Endothelial cell of umbilical vein (primary cell): ENCODE data around the gene SZT2. TPM values are rescaled to one million over a fixed set of nuclear protein-coding genes. Genes with fewer than 3 reads are reported as not detected.
A peak's percentile ranks its signal among the peaks of the same experiment; 100 is the strongest.

Experiments used
- BruUV-seq: library from RNA; stranded (reverse); fragments of 400-500 nt; replicated peaks from 2 replicates; lab custom pipeline; 2021; lab: Mats Ljungman, UMichigan
- CTCF ChIA-PET: fragments of 300-600, 350-600 bp; sonication (Branson Sonifier 250); formaldehyde crosslinking; loops from one replicate; lab custom pipeline; 2021; ENCODE audit warnings: antibody characterized with exemption, inconsistent platforms; lab: Charles Lee
- POLR2A ChIA-PET: fragments of 300-600, 350-600 bp; sonication (Branson Sonifier 250); formaldehyde crosslinking; loops from one replicate; lab custom pipeline; 2021; ENCODE audit warnings: antibody characterized with exemption, inconsistent platforms; lab: Charles Lee
- DNase-seq: peaks from one replicate; pipeline ENCODE4 v3.0.0-alpha.2; 2011; ENCODE audit warnings: low read depth, low spot score
- FAIRE-seq: peaks from 2 replicates; lab custom pipeline; 2011; peaks lifted over from hg19 to GRCh38; lab: Jason Lieb, UNC
- H2AFZ ChIP-seq: 2 replicates; pipeline ENCODE4 v1.6.0; 2012; ENCODE audit warnings: low read depth, low read length, control low read depth, inconsistent platforms
- H3K27ac ChIP-seq: 2 replicates; pipeline ENCODE4 v1.5.1; 2011; ENCODE audit warnings: low read depth, mild to moderate bottlenecking, control low read depth, low read length, moderate library complexity; ENCODE audit not compliant: insufficient read depth
- H3K27me3 ChIP-seq, 2 experiments: 2 replicates each; pipeline versions ENCODE4 v1.6.0 to v1.6.1; 2011; ENCODE audit warnings: low read length in 2 of 2, mixed read lengths in 1 of 2; ENCODE audit not compliant: control insufficient read depth in 2 of 2, insufficient read depth in 2 of 2
- H3K36me3 ChIP-seq, 2 experiments: 2 replicates in 1 of 2; 3 replicates in 1 of 2; pipeline ENCODE4 v1.5.1; 2011; ENCODE audit warnings: low read length in 2 of 2, mild to moderate bottlenecking in 1 of 2, moderate library complexity in 1 of 2; ENCODE audit not compliant: control insufficient read depth in 2 of 2, insufficient read depth in 2 of 2; ENCODE audit errors: extremely low read depth in 1 of 2
- H3K4me1 ChIP-seq: 3 replicates; pipeline ENCODE4 v1.5.1; 2011; ENCODE audit warnings: mild to moderate bottlenecking, low read length; ENCODE audit not compliant: control insufficient read depth, insufficient read depth; ENCODE audit errors: extremely low read depth
- H3K4me2 ChIP-seq: 2 replicates; pipeline ENCODE4 v1.6.1; 2011; ENCODE audit warnings: low read length, control low read depth, mixed read lengths; ENCODE audit not compliant: insufficient read depth
- H3K4me3 ChIP-seq, 3 experiments: fragments of 200-600 bp in 1 of 3; sonication (generic), shearing (Covaris generic) in 1 of 3; replicated peaks in 1 of 3; 2 replicates each; pipeline ENCODE4 v1.5.1; 2011 to 2016; ENCODE audit warnings: control low read depth in 3 of 3, low read length in 3 of 3, mild to moderate bottlenecking in 2 of 3, inconsistent platforms in 1 of 3, low read depth in 1 of 3, moderate library complexity in 1 of 3; ENCODE audit not compliant: insufficient read depth in 1 of 3
- H3K79me2 ChIP-seq: 2 replicates; pipeline ENCODE4 v1.6.0; 2012; ENCODE audit warnings: low read length, inconsistent platforms; ENCODE audit not compliant: control insufficient read depth, insufficient read depth
- H3K9ac ChIP-seq: replicated peaks from 2 replicates; pipeline ENCODE3; 2011; ENCODE audit warnings: low read length, control low read depth; ENCODE audit not compliant: insufficient read depth; ENCODE audit errors: extremely low read depth
- H3K9me1 ChIP-seq: replicated peaks from 3 replicates; pipeline ENCODE4 v1.6.0; 2011; ENCODE audit warnings: mild to moderate bottlenecking, low read length; ENCODE audit not compliant: control insufficient read depth, insufficient read depth; ENCODE audit errors: extremely low read depth
- H3K9me3 ChIP-seq: replicated peaks from 2 replicates; pipeline ENCODE4 v1.5.1; 2012; ENCODE audit warnings: low read length, inconsistent platforms; ENCODE audit not compliant: control insufficient read depth, insufficient read depth
- H4K20me1 ChIP-seq: replicated peaks from 2 replicates; pipeline ENCODE3; 2011; ENCODE audit warnings: mild to moderate bottlenecking, low read length; ENCODE audit not compliant: control insufficient read depth, insufficient read depth; ENCODE audit errors: extremely low read depth
- CTCF ChIP-seq, 2 donors: IDR thresholded peaks; 1 replicate in 1 of 2; 2 replicates in 1 of 2; pipeline ENCODE4 v1.5.1; 2011; ENCODE audit warnings: low read length in 2 of 2, mild to moderate bottlenecking in 2 of 2, moderate library complexity in 2 of 2, control low read depth in 1 of 2, inconsistent platforms in 1 of 2, low read depth in 1 of 2; ENCODE audit not compliant: insufficient read depth in 1 of 2; ENCODE audit errors: extremely low read depth in 1 of 2
- FOS ChIP-seq: IDR thresholded peaks from 2 replicates; pipeline ENCODE4 v1.6.1; 2011; ENCODE audit warnings: mild to moderate bottlenecking, low read length, moderate library complexity, borderline replicate concordance; ENCODE audit not compliant: insufficient read depth
- GATA2 ChIP-seq: IDR thresholded peaks from 2 replicates; pipeline ENCODE4 v1.7.0; 2011; ENCODE audit warnings: low read depth, mild to moderate bottlenecking, moderate library complexity, mixed read lengths, low read length; ENCODE audit not compliant: insufficient read length, insufficient read depth
- JUN ChIP-seq: IDR thresholded peaks from 2 replicates; pipeline ENCODE4 v1.6.1; 2011; ENCODE audit warnings: borderline replicate concordance, low read depth; ENCODE audit not compliant: insufficient read length, insufficient read depth
- POLR2A ChIP-seq: IDR thresholded peaks from 2 replicates; pipeline ENCODE4 v1.6.1; 2012; ENCODE audit warnings: low read depth, mild to moderate bottlenecking, control low read depth, low read length
- POLR2AphosphoS5 ChIP-seq: IDR thresholded peaks from 2 replicates; pipeline ENCODE4 v1.6.1; 2012; ENCODE audit warnings: low read depth, mild to moderate bottlenecking, control low read depth, low read length, moderate library complexity; ENCODE audit not compliant: insufficient read depth
- dilution Hi-C: fragments of 300-500 bp; cut with MboI; formaldehyde crosslinking; loops from one replicate; pipeline ENCODE4 v1.15.0; 2019; ENCODE audit warnings: low sequenced_read_pairs; ENCODE audit not compliant: extremely low pct_ligation_motif_present
- intact Hi-C: fragments of 100-400 bp; cut with micrococcal nuclease; formaldehyde crosslinking; loops from one replicate; pipeline ENCODE4 v1.10.0; 2022
- polyA plus RNA-seq, 4 experiments: library from polyadenylated mRNA; depleted of rRNA in 3 of 4; stranded (reverse) in 3 of 4; unstranded in 1 of 4; fragments of >200 nt; gene quantifications; 2 replicates each; pipeline versions ENCODE4 v1.2.1 to v1.2.3, GENCODE V29; 2011 to 2012; ENCODE audit warnings: missing spikeins in 1 of 4
- total RNA-seq: library from RNA; stranded (reverse); gene quantifications from 2 replicates; pipeline ENCODE4 v1.2.3, GENCODE V29; 2021

Gene SZT2
- total and polyA plus RNA-seq, 2 donors (not counting 3 experiments of a cell fraction or from before 2014, with no cell fraction given), result 11.4 to 49.9 TPM

DNA sequence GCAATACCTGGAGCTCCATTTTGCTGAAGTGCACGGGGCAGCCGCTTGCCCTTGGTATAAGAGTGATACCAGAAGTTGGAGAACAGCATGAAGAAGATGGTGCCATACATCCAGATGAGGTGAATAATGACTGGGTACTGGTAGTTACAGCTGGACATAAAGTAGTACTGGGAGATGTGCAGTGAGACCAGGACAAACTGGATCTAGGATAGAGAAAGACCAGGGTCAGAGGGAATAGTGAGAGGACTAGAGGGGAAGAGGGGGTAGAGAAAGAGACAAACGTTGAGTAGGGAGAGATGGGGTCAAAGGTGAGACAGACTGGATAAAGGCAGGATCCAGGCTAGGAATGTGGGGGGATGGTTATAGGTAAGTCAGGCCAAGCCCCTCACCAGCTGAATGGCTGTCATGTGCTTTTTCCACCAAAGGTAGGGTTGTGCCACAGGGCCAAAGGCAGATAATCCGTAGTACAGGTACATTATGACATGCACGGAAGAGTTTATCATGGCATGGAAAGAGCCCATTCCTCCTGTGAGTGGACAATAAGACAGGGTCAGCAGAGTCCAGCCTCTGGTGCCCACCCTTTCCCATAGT, 25.7 kb upstream of the SZT2 start:
- H2AFZ ChIP-seq, result no peak overlapping the region
- no peaks in the 10 kb centered on the region for H4K20me1 ChIP-seq
- H3K9ac ChIP-seq, result no peak overlapping the region
- DNase-seq, result no peak
- FAIRE-seq, result no peak
- intact Hi-C loops (no loop called here), dilution Hi-C loops (no loop called here)
- H3K27me3 ChIP-seq, result no peaks in the 10 kb centered on the region
- CTCF ChIA-PET, result no interaction called here
- no peak overlapping the region for H3K4me2 ChIP-seq
- no peak overlapping the region for H3K27ac ChIP-seq
- no peak overlapping the region for H3K4me3 ChIP-seq
- POLR2A ChIA-PET, result interaction anchor here (0.5 kb wide), 1 partner anchor 37 kb away, joined by 4 read pairs; no protein-coding TSS in a partner anchor
- peaks cover 73% of the 10 kb centered on the region for H3K79me2 ChIP-seq
- peaks cover 15 to 22% of the 10 kb centered on the region in 2 experiments for H3K36me3 ChIP-seq
- peaks cover 49% of the 10 kb centered on the region for H3K4me1 ChIP-seq
- TF ChIP-seq GATA2 (no peak), POLR2A (no peak), FOS (no peak), POLR2AphosphoS5 (no peak), JUN (no peak), CTCF (IDR thresholded peaks at IDR 0.05; ENCODE audit: extremely low read depth in 1 of 2, insufficient read depth in 1 of 2, low read depth in 1 of 2, low read length in 2 of 2) (no peak)
- no peaks in the 10 kb centered on the region for H3K9me3 ChIP-seq
- no peaks in the 10 kb centered on the region for H3K9me1 ChIP-seq
- BruUV-seq, result TSS peak; percentile 35
